Measurements from ENCODE around the gene FRS3. TPM values are rescaled to one million over a fixed set of nuclear protein-coding genes. Genes with fewer than 3 reads are reported as not detected.

The FRS3 gene
- total RNA-seq, 1 donor from 2014 or later: 7.6 TPM

- TF ChIP-seq CTCF (IDR thresholded peaks at IDR 0.05; ENCODE audit: unreplicated experiment): no peak
- peaks cover 10% of the 10 kb centered on the region for H3K4me1 Mint-ChIP-seq (ENCODE audit: low read depth)
- DNase-seq (ENCODE audit: low spot score, unreplicated experiment): no peak
- H3K4me3 Mint-ChIP-seq (ENCODE audit: low read depth): no peak overlapping the region
- H3K36me3 Mint-ChIP-seq (ENCODE audit: insufficient read depth): no peaks in the 10 kb centered on the region
- peaks cover 12% of the 10 kb centered on the region for H3K27me3 Mint-ChIP-seq
- H3K27ac Mint-ChIP-seq: no peak overlapping the region
- no peaks in the 10 kb centered on the region for H3K9me3 Mint-ChIP-seq (ENCODE audit: low read depth)
Observed at GRCh38 chr6:41744236-41744787, 35.4 kb downstream of the FRS3 start.

GRCh38 chr6:41743406-41744235 lies 36.1 kb downstream of the FRS3 start:
- no peaks in the 10 kb centered on the region for H3K9me3 Mint-ChIP-seq (ENCODE audit: low read depth)
- peaks cover 12% of the 10 kb centered on the region for H3K27me3 Mint-ChIP-seq
- no peak for DNase-seq (ENCODE audit: low spot score, unreplicated experiment)
- peaks cover 12% of the 10 kb centered on the region for H3K4me1 Mint-ChIP-seq (ENCODE audit: low read depth)
- H3K27ac Mint-ChIP-seq: no peak overlapping the region
- no peak overlapping the region for H3K4me3 Mint-ChIP-seq (ENCODE audit: low read depth)
- no peaks in the 10 kb centered on the region for H3K36me3 Mint-ChIP-seq (ENCODE audit: insufficient read depth)
- no peak for TF ChIP-seq CTCF (IDR thresholded peaks at IDR 0.05; ENCODE audit: unreplicated experiment)

GRCh38 chr6:41741625-41742490 lies 37.8 kb downstream of the FRS3 start:
- no peak for TF ChIP-seq CTCF (IDR thresholded peaks at IDR 0.05; ENCODE audit: unreplicated experiment)
- no peak for DNase-seq (ENCODE audit: low spot score, unreplicated experiment)
- no peak overlapping the region for H3K27ac Mint-ChIP-seq
- H3K27me3 Mint-ChIP-seq: peaks cover 12% of the 10 kb centered on the region
- peaks cover 7% of the 10 kb centered on the region for H3K4me1 Mint-ChIP-seq (ENCODE audit: low read depth)
- no peaks in the 10 kb centered on the region for H3K36me3 Mint-ChIP-seq (ENCODE audit: insufficient read depth)
- no peak overlapping the region for H3K4me3 Mint-ChIP-seq (ENCODE audit: low read depth)
- no peaks in the 10 kb centered on the region for H3K9me3 Mint-ChIP-seq (ENCODE audit: low read depth)

GRCh38 chr6:41740366-41741162 lies 39.1 kb downstream of the FRS3 start:
- Mint-ChIP-seq H3K4me3 (ENCODE audit: low read depth) (no peak overlapping the region), H3K27me3 (peaks cover 12% of the 10 kb centered on the region), H3K36me3 (ENCODE audit: insufficient read depth) (no peaks in the 10 kb centered on the region), H3K4me1 (ENCODE audit: low read depth) (peaks cover 7% of the 10 kb centered on the region), H3K27ac (no peak overlapping the region), H3K9me3 (ENCODE audit: low read depth) (no peaks in the 10 kb centered on the region)
- DNase-seq (ENCODE audit: low spot score, unreplicated experiment): no peak
- TF ChIP-seq CTCF (IDR thresholded peaks at IDR 0.05; ENCODE audit: unreplicated experiment): no peak
